ENCODE data around the gene SPN. TPM values are rescaled to one million over a fixed set of nuclear protein-coding genes. Genes with fewer than 3 reads are reported as not detected.
"Not testable (repeated sequence)": the region's sequence is repeated elsewhere in the genome, so short reads cannot be mapped to it uniquely, and the experiment has no call there.

SPN gene, protein sequence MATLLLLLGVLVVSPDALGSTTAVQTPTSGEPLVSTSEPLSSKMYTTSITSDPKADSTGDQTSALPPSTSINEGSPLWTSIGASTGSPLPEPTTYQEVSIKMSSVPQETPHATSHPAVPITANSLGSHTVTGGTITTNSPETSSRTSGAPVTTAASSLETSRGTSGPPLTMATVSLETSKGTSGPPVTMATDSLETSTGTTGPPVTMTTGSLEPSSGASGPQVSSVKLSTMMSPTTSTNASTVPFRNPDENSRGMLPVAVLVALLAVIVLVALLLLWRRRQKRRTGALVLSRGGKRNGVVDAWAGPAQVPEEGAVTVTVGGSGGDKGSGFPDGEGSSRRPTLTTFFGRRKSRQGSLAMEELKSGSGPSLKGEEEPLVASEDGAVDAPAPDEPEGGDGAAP
- total RNA-seq (2014; rRNA removed; shearing (Covaris generic)) = 12.6 and 15.7 TPM in 2 replicates

DNA sequence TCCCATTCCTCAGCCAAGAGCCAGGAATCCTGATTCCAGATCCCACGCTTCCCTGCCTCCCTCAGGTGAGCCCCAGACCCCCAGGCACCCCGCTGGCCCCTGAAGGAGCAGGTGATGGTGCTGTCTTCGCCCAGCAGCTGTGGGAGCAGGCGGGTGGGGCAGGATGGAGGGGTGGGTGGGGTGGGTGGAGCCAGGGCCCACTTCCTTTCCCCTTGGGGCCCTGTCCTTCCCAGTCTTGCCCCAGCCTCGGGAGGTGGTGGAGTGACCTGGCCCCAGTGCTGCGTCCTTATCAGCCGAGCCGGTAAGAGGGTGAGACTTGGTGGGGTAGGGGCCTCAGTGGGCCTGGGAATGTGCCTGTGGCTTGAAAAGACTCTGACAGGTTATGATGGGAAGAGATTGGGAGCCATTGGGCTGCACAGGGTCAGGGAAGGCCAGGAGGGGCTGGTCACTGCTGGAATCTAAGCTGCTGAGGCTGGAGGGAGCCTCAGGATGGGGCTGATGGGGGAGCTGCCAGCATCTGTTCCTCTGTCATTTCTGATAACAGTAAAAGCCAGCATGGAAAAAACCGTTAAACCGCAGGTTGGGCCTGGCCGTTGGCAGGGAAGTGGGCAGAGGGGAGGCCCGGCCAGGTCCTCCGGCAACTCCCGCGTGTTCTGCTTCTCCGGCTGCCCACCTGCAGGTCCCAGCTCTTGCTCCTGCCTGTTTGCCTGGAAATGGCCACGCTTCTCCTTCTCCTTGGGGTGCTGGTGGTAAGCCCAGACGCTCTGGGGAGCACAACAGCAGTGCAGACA is at the start of gene SPN:
Gene SPN, plus strand, starts transcription at position 232 of the 791 bp plus-strand sequence. Its CDS starts 482 bp downstream, at position 714.
- peak; percentile 18 for DNase-seq (ENCODE audit: low spot score)

DNA sequence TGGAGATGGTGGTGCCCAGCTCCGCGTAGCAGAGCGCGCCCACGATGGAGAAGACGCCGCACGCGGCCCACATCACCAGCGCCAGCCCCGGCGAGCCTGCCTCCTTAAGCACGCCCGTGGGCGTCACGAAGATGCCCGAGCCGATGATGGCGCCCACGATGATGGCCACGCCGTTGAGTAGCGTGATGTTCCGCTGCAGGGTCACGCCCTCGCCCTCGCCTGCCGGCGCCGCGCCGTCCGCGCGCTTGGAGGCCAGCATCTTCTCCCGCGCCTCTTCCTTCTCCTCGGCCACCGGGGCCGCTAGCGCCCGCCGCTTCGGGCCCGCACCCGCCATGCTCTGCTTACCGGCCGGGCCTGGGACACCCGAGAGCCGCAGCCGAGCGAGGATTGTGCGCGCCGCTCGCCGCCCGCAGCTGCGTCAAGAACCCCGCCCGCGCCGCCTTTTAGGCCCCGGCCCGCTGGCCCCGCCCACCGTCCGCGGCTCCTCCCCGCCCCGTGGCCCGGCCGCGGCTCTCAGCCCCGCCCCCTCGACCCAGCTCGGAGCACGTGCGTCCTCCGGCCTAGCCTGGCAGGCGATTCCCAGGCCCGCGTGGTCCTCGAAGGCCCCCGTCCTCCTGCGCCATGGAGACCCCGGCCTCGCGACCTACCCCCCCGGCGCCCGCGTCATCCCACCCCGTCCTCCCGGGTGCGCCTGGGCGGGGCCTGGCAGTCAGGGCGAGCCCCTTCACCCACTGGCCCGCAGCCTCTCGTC is 49.6 kb upstream of the SPN start:
- peak; percentile 71 for DNase-seq (ENCODE audit: low spot score)

DNA sequence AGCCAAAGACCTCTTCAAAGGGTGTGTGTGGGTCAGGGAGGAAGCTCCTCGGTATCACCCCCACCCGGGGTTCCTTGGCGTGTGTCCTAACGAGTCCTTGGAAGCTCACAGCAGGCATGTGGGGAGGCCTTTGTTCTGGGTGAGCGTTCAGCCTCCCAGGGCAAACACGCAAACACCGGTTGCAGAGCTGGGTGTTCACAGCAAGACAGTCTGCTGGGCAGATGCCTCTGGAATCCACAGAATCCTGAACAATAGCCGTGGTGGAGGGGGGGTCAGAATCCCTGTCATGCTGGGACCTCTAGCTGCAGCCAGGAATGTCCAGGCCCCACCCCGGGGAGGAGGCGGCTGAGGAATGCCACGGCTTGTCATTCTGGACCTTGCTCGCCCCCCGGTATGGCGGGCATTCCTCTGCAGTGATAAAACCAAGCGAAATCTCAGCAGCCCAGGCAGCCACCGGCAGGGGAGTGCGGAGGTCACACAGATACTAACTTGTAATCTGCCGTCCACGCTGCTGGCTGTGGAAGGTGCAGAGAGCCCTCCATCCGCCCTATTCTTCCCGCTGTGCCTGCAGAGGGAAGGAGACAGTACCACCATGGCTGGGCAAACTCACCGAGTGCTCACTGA is 48.2 kb upstream of the SPN start:
- peak; percentile 91 for DNase-seq (ENCODE audit: low spot score)

DNA sequence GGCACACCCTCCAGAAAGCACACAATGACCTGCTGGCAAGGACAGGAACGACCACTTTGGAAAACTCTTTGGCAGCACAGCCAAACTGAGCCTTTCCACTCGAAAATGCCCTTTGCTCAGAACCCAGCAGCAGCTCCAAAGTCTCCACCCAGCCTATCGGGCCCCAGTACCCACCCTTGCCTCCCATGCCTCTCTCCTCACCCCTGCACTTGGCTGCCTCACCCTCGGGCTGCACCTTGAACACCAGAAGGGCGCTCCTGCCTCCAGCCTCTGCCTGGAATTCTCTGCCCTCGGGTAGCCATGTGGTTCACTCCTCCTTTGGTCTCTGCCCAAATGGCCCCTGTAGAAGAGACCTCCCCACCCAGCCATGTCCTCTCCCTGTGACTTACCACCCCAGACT is 46.9 kb upstream of the SPN start:
- DNase-seq (ENCODE audit: low spot score) = not testable (repeated sequence)

DNA sequence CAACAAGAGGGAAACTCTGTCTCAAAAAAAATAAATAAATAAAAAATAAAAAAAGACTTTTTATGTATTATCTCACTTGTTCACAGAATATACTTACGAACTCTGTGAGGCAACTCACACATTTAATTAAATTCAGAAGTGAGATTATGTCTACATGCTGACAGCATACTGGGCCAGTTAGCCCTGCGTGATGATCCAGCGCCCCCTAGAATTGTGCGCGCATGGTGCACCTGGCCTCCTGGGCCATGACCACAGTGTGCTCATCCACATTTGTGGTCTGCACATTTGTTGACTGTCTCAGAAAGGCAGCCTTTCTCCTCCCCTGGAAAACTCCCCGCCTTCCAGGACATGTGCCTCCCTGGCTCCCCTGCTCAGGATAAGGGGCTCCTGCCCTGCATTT is 42.5 kb upstream of the SPN start:
- DNase-seq (ENCODE audit: low spot score) = not testable (repeated sequence)

DNA sequence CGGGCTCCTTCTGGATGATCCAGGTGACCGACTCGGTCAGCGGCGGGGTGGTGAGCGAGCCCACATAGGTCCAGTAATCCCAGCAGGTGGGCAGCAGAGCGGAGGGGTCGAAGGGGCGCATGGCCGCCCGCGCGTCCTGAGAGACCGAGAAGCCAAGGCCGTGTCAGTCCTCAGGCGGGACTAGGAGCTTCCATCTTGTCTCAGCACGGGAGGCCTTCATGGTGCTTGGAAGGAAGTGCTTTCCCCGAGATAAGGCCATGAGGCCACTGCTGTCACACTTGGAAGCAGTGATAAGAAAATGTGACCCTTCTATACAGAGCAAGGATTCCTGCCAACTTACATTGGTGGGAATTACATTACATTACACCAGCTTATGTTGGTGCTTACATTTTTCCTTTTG is 40.3 kb upstream of the SPN start:
- DNase-seq (ENCODE audit: low spot score) = not testable (repeated sequence)

DNA sequence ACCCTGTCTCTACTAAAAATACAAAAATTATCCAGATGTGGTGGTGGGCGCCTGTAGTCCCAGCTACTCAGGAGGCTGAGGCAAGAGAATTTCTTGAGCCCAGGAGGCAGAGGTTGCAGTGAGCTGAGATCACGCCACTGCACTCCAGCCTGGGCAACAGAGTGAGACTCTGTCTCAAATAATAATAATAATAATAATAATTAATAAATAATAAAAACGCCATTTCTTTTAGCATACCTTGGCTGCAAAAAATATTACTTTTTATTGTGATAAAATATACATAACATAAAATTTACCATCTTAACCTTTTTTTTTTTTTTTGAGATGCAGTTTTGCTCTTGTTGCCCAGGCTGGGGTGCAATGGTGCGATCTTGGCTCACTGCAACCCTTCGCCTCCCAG is 39.8 kb upstream of the SPN start:
- not testable (repeated sequence) for DNase-seq (ENCODE audit: low spot score)

DNA sequence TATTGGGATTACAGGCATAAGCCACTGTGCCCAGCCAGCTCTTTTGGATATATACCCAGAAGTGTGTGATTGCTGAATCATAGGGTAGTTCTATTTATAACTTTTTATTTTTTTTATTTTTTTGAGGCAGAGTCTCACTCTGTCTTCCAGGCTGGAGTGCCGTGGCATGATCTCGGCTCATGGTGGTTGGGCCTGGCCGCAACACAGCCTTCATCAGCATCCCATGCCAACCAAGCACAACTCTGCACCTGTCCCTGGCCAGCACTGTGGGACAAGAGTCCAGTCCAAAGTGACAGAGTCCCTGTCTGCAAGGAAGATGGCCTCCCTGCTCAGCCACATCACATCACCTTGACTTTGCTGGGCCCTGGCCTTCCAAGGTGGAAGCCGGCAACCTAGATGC is 37.9 kb upstream of the SPN start:
- DNase-seq (ENCODE audit: low spot score) = not testable (repeated sequence)

DNA sequence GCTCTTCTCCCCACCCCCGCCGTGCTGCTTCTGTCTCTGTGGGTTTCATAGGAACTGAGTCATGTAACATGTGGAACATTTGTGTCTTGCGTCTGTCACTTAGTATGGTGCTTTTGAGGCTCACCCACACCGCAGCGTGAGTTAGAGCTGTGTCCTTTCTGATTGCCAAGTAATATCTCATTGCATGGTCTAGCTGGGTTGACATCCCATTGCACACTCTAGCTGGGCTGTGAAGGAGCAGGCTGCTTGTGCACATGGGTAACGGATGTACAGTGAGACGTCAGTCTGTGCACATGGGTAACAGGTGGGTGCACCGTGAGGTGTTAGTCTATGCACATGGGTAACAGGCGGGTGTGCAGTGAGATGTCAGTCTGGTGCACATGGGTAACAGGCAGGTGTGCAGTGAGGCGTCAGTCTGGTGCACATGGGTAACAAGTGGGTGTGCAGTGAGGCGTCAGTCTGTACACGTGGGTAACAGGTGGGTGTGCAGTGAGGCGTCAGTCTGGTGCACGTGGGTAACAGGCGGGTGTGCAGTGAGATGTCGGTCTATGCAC is 36.2 kb upstream of the SPN start:
- DNase-seq (ENCODE audit: low spot score) = not testable (repeated sequence)

DNA sequence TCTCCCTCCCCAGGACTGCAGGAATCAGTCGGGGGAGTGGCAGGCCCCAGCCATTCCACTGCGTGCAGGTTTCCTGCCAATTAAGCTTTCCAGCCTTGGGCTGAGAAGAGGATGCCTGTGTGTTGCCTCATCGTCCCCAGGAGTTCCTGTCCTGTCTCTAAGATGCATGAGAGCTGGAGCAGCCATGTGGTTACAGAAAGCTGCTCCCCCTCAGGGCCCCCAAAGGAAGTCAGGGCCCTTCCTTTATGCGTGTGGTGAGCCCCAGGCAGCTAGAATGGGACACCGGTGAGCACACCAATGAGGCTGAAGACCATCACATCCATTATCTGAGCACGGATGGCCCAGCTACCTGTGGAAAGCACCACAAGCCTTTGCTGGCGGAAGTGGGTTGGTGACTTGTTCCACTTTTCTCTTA is 35.4 kb upstream of the SPN start:
- DNase-seq (ENCODE audit: low spot score) = not testable (repeated sequence)

DNA sequence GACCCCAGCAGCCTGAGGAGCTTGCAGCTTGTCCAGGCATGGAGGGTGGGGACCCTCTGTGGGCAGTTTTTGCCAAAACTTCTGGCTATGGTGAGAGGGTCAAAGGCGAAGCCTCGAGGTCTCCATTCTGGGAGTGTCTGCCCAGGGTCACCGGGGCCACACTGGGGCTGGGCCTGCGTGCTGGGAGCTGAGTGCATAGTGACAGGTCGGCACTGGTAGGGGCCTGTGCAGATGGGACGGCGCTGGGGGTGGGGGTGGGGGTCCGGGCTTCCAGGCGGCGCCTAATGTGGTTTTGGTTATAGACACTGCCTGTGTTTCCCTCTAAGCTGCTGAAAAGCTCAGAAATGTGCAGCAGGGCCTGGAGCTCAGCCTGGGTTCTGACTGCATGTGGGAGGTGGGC is 34.3 kb upstream of the SPN start:
- DNase-seq (ENCODE audit: low spot score) = not testable (repeated sequence)

DNA sequence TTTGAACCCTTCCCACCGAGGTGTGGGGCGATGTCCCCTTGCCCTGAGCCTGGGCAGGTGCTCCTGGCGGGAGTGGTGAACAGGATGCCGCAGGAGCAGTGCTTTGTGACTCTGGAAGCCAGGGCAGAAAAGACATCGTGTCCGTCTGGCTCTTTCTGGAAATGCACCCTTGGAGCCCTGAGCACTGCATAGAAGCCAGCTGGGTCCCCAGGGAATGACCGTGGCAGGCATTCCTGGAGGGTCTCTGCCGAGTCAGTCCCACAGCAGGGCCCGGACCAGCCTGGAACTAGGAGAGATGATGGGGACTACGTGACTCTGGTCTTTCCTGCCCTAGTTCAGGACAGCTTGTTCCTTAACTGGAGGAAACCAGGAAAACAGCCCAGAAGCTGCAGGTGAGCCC is 33.7 kb upstream of the SPN start:
- not testable (repeated sequence) for DNase-seq (ENCODE audit: low spot score)

DNA sequence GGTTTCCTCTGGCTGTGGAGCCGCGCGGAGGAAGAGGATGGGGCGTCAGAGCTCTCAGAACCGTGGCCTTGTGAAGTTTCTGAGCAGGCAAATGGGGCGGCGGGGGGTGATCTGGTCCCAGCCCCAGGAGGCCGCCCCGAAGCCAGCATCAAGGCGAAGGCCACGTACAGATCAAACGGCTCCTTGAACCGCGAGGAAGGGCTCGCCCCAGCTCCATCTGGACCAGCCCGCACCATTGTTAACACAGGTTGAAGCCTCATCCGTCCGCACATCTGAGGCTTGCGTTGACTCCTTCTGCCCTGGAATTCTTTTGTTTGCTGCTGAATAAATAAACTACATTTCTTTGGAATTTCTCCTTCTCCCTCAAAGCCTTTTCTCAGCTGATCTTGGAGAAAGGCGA is 31.4 kb upstream of the SPN start:
- DNase-seq (ENCODE audit: low spot score) = not testable (repeated sequence)

DNA sequence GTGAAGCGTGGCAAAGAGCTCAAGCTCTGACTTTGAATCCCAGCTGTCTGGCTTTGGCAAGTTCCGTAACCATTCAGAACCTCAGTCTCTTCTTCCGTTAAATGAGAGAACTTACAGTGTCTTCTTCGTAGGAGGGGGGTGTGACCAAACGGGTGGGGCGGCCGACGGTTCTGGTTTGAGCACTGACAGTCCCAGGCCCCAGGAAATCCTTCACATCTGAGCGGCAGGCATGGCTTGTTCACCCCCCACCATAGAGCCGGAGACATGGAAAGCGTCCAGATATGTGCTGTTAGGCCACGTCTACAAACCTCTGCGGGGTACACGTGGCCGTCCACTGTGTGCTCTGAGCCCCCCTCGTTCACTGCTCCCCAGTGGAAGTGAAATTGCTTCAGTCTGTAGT is 27.1 kb upstream of the SPN start:
- DNase-seq (ENCODE audit: low spot score) = not testable (repeated sequence)

DNA sequence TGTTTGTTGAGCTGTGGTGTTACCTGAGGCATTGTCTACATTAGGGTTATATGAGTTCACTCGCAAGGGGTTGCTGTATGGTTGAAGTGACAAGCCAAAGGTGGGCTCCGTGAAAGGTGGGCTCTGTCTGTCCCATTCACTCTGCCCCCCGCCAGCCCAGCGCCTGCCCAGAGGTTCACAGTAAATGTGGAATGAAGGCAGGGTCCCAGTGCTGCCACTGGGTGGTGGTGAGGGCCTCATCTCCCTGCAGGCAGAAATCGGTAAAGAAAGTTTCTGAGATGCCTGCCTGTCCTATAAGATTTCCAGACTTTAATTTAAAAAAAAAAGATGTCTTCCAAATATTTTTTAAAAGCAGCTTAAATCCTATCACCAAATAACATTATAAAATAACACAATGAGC is 26.7 kb upstream of the SPN start:
- not testable (repeated sequence) for DNase-seq (ENCODE audit: low spot score)

DNA sequence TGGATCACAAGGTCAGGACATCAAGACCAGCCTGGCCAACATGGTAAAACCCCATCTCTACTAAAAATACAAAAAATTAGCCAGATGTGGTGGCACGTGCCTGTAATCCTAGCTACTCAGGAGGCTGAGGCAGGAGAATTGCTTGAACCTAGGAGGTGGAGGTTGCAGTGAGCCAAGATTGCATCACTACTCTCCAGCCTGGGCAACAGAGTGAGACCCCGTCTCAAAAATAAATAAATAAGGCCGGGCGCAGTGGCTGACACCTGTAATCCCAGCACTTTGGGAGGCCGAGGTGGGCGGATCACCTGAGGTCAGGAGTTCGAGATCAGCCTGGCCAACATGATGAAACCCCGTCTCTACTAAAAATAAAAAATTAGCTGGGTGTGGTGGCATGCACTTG is 24.3 kb upstream of the SPN start:
- not testable (repeated sequence) for DNase-seq (ENCODE audit: low spot score)

DNA sequence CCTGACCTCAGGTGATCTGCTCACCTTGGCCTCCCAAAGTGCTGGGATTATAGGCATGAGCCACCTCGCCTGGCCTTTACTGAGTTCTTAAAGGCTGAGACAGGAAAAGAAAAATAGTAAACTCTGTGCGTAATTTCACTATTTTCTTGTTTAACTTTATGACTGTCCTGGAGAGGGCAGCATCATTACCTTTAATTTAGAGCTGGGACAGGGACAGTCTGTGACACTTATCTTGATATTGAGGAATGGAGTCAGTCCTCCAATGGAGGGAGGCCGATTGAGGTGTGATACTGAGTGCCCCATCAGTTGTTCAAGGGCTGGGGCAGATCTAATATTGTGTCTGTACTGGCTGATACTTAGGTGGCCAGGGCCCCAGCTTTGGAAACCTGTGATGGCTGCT is 21.5 kb upstream of the SPN start:
- DNase-seq (ENCODE audit: low spot score) = peak; percentile 10

DNA sequence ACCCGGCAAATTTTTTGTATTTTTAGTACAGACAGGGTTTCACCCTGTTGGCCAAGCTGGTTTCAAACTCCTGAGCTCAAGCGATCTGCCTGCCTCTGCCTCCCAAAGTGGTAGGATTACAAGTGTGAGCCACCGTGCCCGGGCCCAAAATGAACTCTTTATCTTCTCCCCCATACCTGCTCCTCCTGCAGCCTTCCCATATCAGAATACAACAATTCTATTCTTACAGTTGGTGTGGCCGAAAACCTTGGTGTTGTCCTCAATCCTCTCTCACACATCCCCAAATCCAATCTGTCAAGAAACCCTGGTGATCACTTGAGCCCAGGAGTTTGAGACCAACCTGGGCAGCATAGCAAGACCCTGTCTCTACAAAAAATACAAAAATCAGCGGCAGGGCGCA is 19.5 kb upstream of the SPN start:
- DNase-seq (ENCODE audit: low spot score) = no peak

DNA sequence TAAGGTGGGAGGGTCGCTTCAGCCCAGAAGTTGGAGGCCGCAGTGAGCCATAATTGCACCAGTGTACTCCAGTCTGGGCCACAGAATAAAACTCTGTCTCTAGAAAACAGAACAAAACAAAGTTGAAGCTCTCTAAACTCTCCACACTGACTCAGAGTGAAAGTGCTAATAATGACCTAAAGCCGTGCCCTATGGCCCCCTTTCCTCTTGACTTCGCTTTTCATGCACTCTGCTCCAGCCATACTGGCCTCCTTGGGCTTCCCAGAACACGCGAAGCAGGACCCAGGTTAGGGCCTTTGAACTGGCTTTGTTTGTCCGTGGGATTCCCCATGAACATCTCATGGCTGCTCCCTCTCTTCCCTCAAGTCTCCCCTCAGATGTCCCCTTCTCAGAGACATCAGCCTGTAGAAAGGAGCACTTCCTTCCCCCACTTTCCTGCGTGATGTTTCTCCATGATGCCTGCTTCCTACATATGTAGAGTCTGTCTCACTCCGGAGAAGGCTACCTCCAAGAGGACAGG is 18.6 kb upstream of the SPN start:
- DNase-seq (ENCODE audit: low spot score) = no peak

DNA sequence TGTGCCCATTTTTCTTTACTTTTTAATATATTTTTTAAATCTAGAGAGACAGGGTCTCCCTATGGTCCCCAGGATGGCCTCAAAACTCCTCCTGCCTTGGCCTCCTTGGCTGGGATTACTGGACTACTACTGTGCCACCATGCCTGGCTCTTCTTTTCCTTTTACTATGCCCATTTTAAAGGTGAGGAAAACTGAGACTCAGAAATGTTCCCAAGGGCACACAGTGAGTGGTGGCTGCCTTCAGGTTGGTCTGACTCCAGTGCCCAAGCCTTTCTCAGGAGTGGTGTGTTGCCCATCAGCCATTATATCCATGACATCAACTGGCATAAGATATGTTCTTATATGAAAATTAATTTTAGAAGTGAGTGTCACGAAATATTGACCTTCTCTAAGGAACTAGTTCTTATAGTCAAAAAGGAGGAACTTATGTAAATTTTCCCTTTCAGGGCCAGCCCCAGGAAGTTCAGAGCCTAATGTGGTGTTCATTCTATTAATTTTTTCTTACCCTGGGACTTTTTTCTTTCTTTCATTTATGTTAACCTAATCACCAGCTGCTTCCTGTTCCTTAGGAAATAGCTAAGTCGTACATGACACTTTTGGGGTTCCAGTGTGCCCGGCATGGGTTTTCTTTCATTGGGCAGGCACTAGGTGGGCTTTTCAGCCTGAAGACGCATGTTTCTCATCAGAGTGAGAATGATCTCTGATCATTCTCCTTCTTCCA is 17.9 kb upstream of the SPN start:
- DNase-seq (ENCODE audit: low spot score) = no peak
